ENCODE measurements around the gene RNU6-8. TPM values are rescaled to one million over a fixed set of nuclear protein-coding genes. Genes with fewer than 3 reads are reported as not detected.
A peak's percentile ranks its signal among the peaks of the same experiment; 100 is the strongest.

The RNU6-8 gene
- total RNA-seq: not detected in 2 replicates
- long read RNA-seq, partial matches to known transcripts: 0 of 1 reads
- long read RNA-seq, other reads (novel, unspliced or antisense): 0 of 1 reads

- Mint-ChIP-seq H3K9me3 (ENCODE audit: unreplicated experiment) (no peaks in the 10 kb centered on the region), H3K4me1 (ENCODE audit: unreplicated experiment) (peaks cover 27% of the 10 kb centered on the region), H3K27ac (ENCODE audit: unreplicated experiment) (peak within 1 kb of the TSS; percentile 99), H3K4me3 (ENCODE audit: unreplicated experiment) (peak within 1 kb of the TSS; percentile 88), H3K27me3 (ENCODE audit: unreplicated experiment) (peaks cover 23% of the 10 kb centered on the region), H3K36me3 (ENCODE audit: unreplicated experiment) (no peaks in the 10 kb centered on the region)
- no peak for TF ChIP-seq CTCF (IDR thresholded peaks at IDR 0.05)
- peak; percentile 97 for DNase-seq (ENCODE audit: extremely low spot score, unreplicated experiment)
Observed at GRCh38 chr14:32202998-32203882, at the start of gene RNU6-8. RNU6-8 (minus strand) TSS chr14:32203269.

- Mint-ChIP-seq H3K27me3 (ENCODE audit: unreplicated experiment) (no peaks in the 10 kb centered on the region), H3K4me3 (ENCODE audit: unreplicated experiment) (no peak overlapping the region), H3K9me3 (ENCODE audit: unreplicated experiment) (no peaks in the 10 kb centered on the region), H3K36me3 (ENCODE audit: unreplicated experiment) (no peaks in the 10 kb centered on the region), H3K4me1 (ENCODE audit: unreplicated experiment) (peaks cover 6% of the 10 kb centered on the region), H3K27ac (ENCODE audit: unreplicated experiment) (no peak overlapping the region)
- DNase-seq (ENCODE audit: extremely low spot score, unreplicated experiment): no peak
- TF ChIP-seq CTCF (IDR thresholded peaks at IDR 0.05): peak; percentile 90
Observed at GRCh38 chr14:32252030-32252670, 49.1 kb upstream of the RNU6-8 start.

- Mint-ChIP-seq H3K9me3 (ENCODE audit: unreplicated experiment) (no peaks in the 10 kb centered on the region), H3K36me3 (ENCODE audit: unreplicated experiment) (no peaks in the 10 kb centered on the region), H3K27ac (ENCODE audit: unreplicated experiment) (no peak overlapping the region), H3K4me3 (ENCODE audit: unreplicated experiment) (no peak overlapping the region), H3K4me1 (ENCODE audit: unreplicated experiment) (peaks cover 6% of the 10 kb centered on the region), H3K27me3 (ENCODE audit: unreplicated experiment) (no peaks in the 10 kb centered on the region)
- no peak for TF ChIP-seq CTCF (IDR thresholded peaks at IDR 0.05)
- DNase-seq (ENCODE audit: extremely low spot score, unreplicated experiment): no peak
Observed at GRCh38 chr14:32251530-32251929, 48.5 kb upstream of the RNU6-8 start.

- Mint-ChIP-seq H3K27me3 (ENCODE audit: unreplicated experiment) (no peaks in the 10 kb centered on the region), H3K4me1 (ENCODE audit: unreplicated experiment) (peaks cover 1% of the 10 kb centered on the region), H3K4me3 (ENCODE audit: unreplicated experiment) (no peak overlapping the region), H3K36me3 (ENCODE audit: unreplicated experiment) (no peaks in the 10 kb centered on the region), H3K27ac (ENCODE audit: unreplicated experiment) (no peak overlapping the region), H3K9me3 (ENCODE audit: unreplicated experiment) (no peaks in the 10 kb centered on the region)
- TF ChIP-seq CTCF (IDR thresholded peaks at IDR 0.05): no peak
- no peak for DNase-seq (ENCODE audit: extremely low spot score, unreplicated experiment)
Observed at GRCh38 chr14:32250681-32251080, 47.6 kb upstream of the RNU6-8 start.

GRCh38 chr14:32249780-32250179 lies 46.7 kb upstream of the RNU6-8 start:
- TF ChIP-seq CTCF (IDR thresholded peaks at IDR 0.05): no peak
- Mint-ChIP-seq H3K27me3 (ENCODE audit: unreplicated experiment) (no peaks in the 10 kb centered on the region), H3K4me1 (ENCODE audit: unreplicated experiment) (no peaks in the 10 kb centered on the region), H3K4me3 (ENCODE audit: unreplicated experiment) (no peak overlapping the region), H3K36me3 (ENCODE audit: unreplicated experiment) (no peaks in the 10 kb centered on the region), H3K9me3 (ENCODE audit: unreplicated experiment) (no peaks in the 10 kb centered on the region), H3K27ac (ENCODE audit: unreplicated experiment) (no peak overlapping the region)
- DNase-seq (ENCODE audit: extremely low spot score, unreplicated experiment): no peak
